Activated CD4-positive, alpha-beta T cell treated with anti-CD3 and anti-CD28 coated beads, Interleukin-2, amount 50 U/mL, for 4 hours (primary cell): ENCODE results near the gene CROCC.

Experiments used
- DNase-seq, 2 experiments: peaks; one replicate each; pipeline ENCODE4 v3.0.0-alpha.2; 2020

Gene CROCC

DNA sequence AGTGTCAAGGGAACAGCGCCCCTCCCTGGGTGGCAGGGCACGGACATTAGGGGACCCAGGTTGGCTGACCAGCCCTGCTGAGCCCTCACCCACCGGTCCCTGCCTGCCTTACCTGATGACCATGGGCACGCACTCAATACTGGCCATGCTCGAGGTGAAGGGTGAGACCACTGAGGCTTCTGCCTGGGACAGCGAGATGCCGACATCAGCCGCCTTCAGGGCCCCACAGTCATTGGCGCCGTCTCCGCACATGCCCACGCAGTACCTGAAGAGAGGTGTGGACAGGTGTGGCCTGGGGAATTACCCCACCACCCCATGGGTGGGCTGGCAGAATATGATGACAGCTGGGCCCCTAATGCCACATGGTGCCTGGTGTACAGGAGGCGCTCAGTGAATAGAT lies 66.5 kb downstream of the CROCC start:
- DNase-seq: no peak

- DNase-seq: no peak
Observed at GRCh38 chr1:16989676-16990391, 68.1 kb downstream of the CROCC start.

DNA sequence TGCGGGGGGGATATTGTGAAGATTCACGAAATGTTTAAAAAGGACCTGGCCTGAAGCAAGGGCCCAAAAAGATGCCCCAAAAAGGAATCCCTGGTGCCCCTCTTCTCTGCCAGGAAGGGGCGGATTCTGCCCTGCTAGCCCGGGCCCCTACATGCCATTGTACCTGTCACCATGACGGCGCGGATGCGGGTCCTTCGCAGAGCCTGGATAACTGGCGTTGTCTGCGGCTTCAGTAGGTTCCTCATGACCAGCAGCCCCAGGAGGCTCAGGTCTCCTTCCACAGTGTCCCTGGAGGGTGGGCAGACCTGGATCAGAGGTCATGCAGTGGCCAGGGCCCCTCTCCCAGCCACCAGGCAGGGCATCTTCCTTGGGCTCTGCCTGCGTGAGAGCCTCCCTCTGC lies 69.8 kb downstream of the CROCC start:
- DNase-seq: no peak

DNA sequence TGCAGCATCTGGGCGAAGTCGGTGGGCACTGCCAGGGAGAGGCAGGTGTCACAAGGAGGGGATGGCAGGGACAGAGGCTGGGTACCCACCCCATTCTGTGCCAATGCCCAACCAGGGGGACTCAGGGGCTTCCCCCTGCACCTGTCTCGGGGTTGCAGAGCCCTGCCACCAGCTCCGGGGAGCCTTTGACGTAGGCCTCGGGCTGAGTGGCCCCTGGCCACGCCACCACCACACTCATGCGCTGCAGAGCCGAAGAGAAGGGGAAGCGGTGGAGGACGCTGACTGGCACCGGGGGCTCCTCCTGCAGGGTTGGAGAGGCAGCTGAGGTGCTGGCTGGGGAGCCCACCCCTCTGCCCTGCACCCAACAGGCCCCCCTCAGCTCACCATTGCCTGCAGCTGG lies 70.4 kb downstream of the CROCC start:
- no peak for DNase-seq

DNA sequence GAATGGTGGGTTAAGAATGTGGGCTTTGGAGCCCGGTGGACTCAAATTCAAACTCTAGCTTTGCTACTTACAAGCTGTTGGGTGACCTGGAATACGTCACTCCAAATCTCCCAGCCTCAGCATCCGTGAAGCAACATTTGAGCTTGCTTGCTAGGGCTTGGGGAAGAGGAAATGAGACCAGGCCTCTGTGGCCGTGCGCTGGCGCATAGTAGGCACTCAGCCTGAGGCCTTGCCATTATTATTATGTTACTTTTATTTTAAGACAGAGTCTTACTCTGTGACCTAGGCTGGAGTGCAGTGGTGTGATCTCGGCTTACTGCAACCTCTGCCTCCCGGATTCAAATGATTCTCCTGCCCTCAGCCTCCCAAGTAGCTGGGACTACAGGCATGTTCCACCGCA lies 70.9 kb downstream of the CROCC start:
- no peak for DNase-seq

DNA sequence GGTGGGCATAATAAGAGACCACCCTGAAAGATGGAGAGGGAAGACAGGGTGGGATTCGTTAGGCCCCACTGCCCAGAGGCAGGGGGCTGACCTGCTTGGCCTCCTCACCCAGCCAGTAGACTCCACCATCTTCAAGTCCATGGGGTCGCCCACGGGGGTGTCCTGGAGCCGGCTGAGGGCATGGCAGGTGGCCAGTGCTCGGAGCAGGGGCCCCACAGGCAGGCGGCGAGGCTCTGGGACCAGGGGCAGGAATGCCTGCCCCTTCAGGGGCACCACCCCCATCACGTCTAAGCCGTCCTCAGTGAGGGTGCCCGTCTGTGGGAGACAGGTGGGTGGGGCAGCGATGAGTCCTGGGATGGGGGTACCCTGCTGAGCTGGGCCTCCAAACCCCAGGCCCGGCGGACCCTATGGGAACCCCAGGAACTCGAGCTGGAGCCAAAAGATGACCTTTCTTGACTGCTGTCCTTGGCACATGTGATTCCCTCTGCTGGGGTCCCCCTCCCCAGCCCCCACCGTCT lies 71.8 kb downstream of the CROCC start:
- no peak for DNase-seq

DNA sequence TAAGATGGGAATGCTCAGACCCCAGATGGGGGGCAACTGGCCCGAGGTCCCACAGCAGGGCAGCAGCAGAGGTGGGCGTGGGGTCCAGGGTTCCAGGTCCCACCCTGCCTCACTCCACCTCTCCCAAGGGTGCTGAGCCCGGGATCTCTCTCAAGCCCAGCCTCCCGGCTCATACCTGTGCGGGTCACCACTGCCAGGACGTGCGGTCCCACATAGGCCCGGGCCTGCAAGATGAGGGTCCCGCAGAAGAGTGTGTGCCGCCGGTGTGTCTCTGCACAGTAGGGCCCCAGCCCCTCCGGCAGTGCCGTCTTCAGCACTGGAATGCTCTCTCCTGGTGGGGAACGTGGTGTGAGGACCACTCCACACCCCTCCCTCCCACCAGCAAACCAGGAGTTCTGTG lies 75.1 kb downstream of the CROCC start:
- no peak for DNase-seq

- no peak for DNase-seq
Observed at GRCh38 chr1:16998589-16998988, 76.9 kb downstream of the CROCC start.

DNA sequence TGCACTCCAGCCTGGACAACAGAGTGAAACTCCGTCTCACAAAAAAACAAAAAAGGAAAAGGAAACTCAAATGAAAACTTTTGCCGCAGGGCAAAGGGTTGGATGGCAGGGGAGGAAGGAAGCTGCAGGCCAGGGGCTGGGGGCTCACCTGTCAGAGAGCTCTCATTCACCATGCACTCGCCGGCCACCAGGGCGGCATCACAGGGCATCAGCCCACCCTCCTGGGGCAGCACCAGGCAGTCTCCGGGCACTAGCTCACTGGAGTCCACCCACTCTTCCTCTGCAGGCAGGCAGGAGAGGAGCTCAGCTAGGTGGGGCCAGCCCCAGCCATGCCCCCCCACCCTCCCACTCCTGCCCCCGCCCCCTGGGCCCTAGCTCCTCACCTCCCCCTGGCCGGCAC lies 78.1 kb downstream of the CROCC start:
- no peak for DNase-seq

GRCh38 chr1:17001760-17002523 lies 80.2 kb downstream of the CROCC start:
- DNase-seq: no peak

DNA sequence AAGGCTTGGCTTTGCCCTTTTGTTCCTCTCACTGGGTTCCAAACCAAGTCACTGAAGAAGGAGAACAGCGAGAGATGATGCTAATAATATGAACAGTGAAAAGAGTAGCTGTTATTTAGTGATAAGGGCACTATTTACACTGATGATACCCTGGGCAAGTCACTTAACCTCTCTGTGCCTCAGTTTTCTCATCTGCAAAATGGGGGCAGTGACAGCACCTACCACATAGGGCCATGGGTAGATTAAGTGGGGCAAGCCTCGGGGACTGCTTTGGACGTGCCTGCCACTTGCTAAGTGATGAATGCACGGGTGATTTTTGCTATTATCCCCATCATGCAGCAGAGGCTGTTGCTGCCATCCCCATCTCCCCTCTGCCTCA lies 80.8 kb downstream of the CROCC start:
- no peak for DNase-seq

DNA sequence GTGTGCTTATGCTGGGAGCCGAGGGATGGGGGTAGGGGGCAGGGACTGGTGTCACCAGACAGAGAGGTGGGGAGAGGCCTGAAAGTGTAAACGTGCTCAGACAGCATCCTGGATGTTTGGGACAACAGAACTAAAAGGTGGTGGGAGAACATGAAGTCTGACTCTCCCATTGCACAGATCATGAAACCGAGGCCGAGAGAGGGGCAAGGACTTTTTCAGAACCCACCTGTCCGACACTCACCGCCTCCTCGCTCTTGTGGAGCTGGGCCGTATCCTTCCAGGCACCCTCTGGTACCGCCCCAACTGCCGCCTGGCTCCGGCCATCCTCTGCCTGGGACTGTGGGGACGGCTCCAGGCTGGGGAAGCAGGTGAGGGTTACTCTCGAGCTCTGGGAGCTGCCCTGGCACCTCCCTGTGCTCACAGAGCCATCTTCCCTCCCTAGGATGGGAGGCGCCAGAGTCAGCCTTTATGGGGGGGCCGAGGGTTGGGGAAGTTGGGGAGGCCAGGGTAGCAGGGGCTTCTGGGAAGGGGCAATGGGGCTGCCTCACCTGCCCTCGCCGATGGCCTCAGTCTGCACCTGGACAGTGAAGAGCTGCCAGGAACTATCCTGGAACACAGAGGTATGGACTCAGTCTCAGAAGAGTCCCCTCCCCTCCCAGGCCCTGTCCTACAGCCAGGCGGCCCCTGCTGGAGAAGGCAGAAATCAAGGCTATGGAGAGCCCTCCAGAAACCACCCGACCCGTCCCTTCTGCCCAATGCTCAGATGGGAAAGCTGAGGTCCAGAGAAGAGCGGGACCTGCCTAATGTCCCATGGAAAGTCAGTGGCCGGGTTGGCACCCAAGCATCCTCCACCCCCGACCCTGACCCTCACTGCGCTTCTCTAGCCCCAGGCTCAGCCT lies 83.0 kb downstream of the CROCC start:
- no peak for DNase-seq

DNA sequence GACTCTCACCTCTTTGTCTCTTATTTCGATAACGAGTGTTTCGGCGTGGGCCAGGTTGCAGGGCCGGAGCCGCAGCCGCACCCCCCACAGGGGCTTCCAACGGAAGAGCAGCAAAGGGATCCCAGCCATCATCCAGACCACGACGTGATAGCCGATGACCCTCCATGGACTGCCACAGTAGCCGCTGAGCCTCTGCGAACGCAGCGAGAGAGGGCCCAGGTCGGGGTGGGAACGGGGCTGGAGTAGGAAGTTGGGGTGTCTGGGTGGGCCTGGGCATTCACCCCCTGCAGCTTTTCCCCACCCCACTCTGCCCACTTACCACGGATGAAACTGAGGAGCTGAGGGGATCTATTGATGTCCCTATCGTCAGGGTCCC lies 83.6 kb downstream of the CROCC start:
- DNase-seq: no peak

DNA sequence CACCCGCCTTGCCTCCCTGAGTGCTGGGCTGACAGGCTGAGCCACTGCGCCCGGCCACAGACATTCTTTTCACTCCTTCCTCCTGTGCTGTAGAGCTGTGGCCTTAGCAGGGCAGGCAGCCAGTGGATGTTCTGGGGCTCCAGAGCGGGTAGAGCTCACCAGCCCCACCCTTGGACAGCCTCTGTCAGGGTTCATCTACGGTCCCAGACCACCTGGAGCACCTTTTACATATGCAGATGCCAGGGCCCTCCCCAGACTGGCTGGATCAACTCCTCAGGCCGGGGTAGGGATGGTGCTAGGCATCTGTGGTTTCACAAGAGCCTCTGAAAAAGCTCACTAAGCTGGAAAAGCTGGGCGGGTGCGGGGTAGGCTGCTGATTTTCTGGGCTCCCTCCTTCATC lies 85.4 kb downstream of the CROCC start:
- DNase-seq: no peak

DNA sequence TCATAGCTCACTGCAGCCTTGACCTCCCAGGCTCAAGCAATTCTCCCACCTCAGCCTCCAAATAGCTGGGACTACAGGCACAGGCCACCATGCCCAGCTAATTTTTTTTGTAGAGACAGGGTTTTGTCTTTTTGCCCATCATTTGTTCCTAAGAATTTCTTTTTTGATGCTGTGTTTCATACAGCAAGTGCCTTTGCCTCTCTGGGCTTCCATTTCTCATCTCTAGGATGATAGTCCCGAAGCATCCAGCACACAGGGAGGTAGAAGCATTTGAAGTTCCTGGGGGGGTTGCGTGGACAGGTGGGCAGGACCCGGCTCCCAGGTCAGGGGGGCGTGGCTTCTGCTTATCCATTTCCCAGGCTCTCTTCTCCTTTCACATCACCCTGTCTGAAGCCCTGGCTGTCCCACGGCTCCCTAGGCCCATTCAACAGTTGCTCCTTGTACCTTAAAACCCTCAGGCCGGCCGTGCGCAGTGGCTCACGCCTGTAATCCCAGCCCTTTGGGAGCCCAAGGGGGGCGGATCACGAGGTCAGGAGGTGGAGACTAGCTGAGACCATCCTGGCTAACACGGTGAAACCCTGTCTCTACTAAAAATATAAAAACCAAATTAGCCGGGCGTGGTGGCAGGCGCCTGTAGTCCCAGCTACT lies 86.6 kb downstream of the CROCC start:
- no peak for DNase-seq

DNA sequence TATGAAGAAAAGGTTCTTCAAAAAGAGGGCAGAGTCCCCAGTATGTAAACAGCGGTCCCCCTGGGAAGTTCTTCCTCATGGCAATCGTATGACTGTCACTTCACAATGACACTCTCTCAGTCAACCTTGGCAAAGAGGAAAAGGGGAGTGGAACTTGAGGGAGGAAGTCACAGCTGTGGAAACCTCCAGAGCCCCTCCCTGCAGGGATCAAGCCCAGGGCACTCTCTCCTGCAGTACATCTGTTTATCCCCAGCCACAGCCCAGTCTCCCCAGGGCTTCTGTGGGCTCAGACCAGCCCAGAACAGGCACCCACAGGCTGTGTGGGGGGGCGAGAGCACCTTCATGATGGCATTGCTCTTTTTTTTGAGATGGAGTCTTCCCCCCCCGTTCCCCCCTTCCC lies 88.0 kb downstream of the CROCC start:
- no peak for DNase-seq

- DNase-seq: no peak
Observed at GRCh38 chr1:17011092-17011438, 89.3 kb downstream of the CROCC start.

DNA sequence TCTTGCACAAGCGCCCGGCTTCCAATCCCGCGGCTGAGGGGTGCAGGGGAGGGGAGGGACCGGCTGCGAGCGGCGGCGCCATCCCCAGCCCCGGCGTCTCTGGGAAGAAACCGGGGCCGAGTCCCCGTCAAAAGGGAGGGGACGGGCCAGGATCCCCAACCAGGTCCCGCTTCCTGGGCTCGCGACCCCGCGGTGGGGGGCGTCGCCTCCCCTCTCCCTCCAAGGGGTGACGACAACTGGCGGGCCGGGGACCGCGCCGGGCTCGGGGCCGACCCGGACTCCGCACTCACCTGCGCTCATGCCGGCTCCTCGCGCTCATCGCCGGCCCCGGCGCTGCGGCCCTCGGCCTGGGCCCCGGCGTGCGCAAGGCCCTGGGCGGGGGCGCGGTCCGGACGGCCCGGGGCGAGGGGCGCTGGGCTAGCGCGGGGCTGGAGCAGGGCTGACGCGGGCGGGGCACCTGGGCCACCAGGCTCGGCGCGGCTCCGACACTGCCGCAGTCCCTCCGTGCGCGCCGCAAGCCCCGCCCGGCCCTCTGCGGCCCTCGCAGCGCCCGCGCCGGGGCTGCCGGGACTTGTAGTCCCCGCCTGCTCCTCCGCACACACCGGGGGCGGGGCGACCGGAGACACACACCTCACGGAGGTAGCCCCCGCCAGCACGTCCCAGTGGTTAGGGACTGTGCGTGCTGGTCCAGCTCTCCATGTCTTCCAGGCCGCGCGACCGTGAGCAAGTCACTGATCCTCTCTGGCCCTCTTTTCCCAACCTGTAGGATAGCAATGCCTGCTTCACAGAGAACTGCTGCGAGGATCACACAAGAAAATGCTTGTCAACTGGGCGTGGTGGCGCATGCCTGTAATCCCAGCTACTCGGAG lies 89.9 kb downstream of the CROCC start, which contains the start of gene ATP13A2:
Gene ATP13A2, minus strand, starts transcription at position 490 of the 869 bp plus-strand sequence. Its CDS starts 190 bp downstream, at position 300.
- DNase-seq: peak; percentile 76 to 78

DNA sequence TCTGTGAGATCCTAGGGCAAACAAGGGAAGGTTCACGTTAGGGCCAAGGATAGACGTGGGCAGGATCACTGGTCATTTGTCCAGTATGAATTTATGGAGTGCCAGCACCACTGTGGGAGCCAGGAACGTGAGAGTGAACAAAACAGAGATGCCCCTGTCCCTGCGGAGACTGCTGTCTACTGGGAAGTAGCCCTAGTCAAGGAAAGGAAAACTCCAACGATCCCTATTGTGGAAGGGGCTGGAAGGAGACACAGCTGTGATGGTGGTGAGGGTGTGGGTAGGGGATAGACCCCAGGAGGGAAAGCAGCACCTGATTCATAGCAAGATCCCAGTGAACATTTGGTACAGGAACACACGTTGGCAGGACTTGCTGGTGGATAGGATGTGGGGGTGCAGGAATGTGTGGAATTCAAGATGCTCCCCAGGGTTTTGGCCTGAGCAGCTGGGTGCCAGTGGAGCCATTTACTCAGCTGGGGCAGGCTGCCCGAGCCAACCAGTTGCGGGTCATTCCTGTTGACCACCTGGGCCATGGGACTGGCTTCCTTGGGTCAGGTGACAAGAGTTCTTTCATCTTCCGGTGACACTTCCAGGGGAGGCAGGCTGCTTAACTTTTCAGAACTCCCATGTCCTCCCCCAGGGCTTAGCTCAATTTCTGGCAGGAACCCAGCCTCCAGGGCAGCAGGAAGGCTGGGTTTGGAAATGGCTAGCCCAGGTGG lies 91.2 kb downstream of the CROCC start:
- DNase-seq: no peak

DNA sequence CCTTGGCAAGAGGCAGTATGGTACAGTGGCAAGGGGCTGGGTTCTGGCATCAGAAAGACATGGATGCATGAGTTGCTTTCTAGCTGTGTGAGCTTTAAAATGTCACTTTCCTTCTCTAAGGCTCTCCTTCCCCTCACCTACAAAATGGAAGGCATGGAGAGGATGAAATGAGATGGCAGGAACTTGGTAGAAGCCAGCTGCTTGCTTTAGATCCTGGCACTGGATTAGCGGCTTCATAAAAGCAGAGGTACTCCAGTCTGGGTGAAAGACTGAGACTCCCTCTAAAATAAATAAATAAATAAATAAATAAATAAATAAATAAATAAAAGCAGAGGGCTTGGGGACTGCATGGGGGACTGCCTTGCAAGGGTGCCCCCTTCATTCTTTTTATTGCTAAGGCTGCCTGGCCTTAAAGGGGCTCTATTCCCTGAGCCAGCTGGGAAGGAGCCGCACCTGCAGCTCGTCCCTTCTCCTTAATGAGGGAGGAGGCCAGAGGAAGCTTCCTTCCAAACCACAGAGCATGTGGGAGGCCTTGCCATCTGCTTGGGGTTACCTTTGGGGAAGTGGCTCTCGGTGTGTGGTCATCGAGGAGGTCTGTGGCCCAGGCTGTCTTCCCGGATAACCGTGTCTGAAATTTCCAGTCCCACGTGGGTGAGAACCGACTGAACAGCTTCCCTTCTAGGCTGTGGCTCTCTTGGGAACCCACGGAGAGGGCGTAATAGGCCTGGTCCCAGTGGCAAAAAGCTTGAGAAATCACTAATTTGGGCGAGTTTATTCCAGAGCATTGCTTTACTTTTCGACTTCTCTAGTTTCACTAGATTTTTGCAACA lies 92.0 kb downstream of the CROCC start:
- DNase-seq: no peak
